Stimulated activated CD4-positive, alpha-beta T cell treated with anti-CD3 and anti-CD28 coated beads, Interleukin-4, amount 100 ng/mL, for 24 hours (primary cell): Measurements from ENCODE around the gene ITGB5.
"Not testable (repeated sequence)": the region's sequence is repeated elsewhere in the genome, so short reads cannot be mapped to it uniquely, and the experiment has no call there.

Experiments
- DNase-seq: peaks from one replicate; pipeline ENCODE4 v3.0.0-alpha.2; 2020

ITGB5 gene

GRCh38 chr3:124766113-124767095 is 120.8 kb downstream of the ITGB5 start:
- no peak for DNase-seq

DNA sequence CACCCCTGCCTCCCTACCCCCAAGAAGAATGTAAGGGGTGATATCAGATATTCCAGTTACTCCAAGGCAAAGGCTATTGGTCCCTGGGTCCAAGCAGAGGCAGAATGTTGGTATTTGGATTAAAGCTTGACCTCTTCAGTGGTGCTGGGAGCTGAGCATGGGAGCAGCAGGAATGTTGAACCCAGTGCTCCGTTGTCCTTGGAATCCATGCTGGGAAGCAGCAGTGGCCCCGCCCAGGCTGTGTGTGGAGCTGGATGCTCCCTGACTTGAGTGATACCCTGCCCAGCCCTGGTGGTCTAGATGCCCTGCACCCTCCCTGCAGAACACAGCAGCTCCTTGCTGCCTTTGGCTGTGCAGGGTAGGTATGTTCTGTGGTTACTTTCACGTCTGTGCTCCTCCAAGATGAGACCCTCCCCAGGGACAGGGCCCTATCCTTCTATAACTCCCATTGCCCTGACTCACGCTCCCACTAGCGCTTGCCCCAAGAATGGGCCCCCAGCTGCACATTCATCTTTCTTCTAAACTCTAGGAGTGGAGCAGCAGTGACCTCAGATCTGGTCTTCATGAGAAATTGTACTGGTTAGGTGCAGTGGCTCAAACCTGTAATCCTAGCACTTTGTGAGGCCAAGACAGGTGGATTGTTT is 121.8 kb downstream of the ITGB5 start:
- DNase-seq = no peak

GRCh38 chr3:124764746-124765145 is 122.4 kb downstream of the ITGB5 start:
- DNase-seq = no peak

GRCh38 chr3:124763644-124764358 is 123.4 kb downstream of the ITGB5 start:
- DNase-seq = no peak

- no peak for DNase-seq
Observed at GRCh38 chr3:124763206-124763605, 124.0 kb downstream of the ITGB5 start.

- DNase-seq = no peak
Observed at GRCh38 chr3:124762661-124763011, 124.5 kb downstream of the ITGB5 start.

DNA sequence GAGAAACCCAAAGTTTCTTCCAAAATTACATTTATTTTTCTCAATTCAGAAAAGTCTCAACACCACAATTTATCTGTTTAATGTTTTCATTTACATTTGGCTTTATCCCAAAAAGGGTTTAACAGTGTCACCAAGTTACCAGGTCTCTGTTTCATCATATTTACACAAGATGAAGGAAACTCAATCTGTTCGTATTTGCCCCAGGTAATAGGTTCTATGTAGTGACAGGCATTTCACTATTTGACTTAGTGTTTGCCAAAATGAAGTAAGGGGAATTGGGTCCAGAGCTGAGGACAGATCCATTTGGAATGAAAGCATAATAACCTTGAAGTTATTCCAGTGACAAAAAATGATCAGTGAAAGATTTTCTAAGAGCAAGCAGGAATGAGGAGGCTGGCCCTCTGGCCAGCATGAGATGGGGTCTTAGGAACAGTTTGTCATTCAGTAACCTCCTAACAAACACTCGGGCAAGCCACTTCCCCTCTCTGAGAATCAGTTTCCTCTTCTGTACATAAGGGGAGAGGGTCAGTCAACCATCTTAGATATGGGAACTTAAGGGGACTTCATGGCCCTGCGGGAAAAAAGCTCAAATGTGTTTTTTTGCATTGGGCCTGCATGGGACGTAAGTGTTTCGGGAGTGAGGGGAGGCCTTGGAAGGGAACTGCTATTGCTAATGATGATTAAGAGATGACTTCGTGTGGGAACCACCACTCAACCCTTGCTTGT is 125.1 kb downstream of the ITGB5 start:
- DNase-seq = no peak

DNA sequence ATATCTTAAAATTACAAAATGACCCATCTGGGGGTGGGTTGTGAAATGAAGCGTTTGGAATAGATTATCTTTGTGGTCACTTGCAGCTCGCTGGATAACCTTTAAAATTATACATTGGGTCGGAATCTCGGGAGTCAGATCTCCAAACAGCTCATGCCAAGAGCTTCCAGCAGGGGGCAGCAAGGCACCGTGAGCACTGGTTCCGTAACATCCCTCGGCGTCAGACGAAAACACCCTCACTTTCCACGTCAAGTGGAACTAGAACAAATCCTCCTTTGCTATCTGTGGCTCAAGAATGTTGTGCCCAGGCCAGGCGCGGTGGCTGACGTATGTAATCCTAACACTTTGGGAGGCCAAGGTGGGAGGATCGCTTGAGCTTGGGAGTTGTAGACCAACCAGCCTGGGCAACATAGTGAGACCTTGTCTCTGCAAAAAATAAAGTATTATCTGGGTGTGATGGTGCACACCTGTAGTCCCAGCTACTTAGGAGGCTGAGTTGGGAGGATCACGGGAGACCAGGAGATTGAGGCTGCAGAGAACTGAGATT is 125.8 kb downstream of the ITGB5 start:
- peak; percentile 80 for DNase-seq

DNA sequence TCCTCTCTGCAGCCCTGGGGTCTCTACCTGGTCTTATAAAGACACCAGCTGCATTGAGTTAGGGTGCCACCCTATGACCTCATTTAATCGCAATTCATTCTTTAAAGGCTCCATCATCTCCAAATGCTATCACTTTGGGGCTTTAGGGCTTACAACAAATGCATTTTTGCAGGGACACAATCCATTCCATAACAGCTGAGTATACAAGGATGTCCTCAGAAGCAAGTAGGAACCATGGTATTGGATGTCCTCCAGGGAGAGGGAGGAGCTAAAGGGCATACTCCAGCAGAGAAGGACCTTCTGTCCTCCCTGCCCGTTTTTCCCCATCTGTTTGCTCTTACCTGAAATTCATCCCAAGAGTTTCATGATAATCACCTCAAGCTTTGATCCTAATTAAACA is 126.6 kb downstream of the ITGB5 start:
- DNase-seq = no peak

GRCh38 chr3:124759666-124760401 is 127.3 kb downstream of the ITGB5 start:
- DNase-seq = no peak

DNA sequence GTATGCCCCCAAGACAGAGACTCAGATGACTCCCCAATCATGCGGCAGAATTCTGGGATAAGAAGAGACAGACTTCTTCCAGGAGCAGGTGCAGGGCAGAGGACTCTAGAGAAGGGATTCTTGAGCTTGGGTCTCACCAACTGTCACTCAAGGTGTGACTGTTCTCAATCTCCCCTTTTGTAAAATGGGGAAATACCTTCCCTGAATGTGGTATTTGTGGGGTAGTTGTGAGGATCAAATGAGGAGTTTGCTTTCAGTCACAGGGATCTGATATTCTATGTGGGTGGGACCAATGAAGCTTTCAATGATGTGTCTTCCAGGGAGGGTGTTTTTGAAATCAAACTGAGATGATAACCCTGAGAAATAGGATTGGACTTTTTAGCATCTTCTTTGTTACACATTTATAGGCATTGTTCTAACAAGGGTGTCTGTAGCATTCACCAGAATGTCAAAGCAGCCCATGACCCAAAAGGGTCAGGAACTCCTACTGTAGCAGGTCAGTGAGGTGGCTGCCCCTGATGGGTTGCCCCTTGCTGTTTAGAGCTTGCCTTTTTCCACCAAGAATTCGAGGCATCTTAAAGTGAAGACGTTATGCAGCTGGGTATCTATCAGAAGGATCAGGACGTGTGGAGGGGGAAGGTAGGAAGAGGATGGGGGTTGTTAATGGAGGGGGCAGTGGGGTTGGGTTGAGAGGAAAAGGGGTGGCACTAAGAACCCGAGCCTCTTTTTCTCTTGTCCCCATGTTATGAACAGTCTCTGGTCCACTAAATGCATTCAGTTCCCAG is 128.1 kb downstream of the ITGB5 start:
- no peak for DNase-seq

GRCh38 chr3:124757926-124758325 is 129.2 kb downstream of the ITGB5 start:
- DNase-seq = not testable (repeated sequence)

GRCh38 chr3:124752051-124752450 is 135.1 kb downstream of the ITGB5 start:
- DNase-seq = no peak

GRCh38 chr3:124751501-124751900 is 135.7 kb downstream of the ITGB5 start:
- DNase-seq = no peak

DNA sequence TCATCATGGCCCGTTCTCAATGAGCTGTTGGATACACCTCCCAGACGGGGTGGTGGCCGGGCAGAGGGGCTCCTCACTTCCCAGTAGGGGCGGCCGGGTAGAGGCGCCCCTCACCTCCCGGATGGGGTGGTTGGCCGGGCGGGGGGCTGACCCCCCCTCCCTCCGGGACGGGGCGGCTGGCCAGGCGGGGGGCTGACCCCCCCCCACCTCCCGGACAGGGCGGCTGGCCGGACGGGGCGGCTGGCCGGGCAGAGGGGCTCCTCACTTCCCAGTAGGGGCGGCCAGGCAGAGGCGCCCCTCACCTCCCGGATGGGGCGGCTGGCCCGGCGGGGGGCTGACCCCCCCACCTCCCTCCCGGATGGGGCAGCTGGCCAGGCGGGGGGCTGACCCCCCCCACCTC is 137.3 kb downstream of the ITGB5 start:
- DNase-seq = not testable (repeated sequence)

- DNase-seq = no peak
Observed at GRCh38 chr3:124748560-124749198, 138.5 kb downstream of the ITGB5 start.

DNA sequence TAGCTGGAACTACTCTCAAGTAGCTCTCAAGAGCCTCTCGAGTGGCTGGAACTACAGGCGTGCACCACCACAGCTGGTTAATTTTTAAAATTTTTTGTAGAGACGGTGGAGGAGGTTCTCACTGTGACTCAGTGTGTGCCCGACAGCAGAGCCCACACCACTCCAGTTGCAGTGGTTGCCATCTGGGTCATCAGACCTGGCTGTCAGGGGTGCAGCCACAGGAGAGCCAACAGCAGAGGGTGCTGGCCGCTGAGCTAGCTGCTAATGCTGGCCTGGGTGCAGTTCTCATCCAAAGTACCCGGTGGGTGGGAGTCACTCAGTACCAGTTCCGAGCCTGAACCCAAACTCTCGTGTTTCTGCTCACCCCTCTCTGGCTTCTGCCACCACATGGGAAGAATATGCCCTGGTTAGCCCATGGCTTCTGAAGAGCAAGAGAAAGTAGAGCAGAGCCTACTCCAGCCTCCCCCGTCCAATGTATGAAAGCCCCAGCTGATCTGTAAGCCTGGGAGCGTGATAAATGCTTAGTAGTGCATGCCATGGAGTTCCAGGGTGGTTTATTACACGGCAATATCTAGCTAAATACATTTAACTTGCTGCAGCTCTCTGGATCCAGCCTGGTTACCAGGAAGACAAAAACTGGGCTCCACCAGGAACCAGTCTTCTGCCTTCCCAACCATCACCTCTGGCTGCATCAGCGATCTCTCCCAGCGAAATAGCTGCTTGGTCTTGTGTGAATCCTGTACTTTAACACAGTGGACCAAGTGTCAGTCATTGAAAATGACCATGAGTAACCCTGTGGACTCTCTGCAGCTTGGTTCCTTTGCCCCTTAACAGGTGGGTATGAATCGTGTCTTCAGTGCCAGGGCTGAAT is 139.8 kb downstream of the ITGB5 start:
- DNase-seq = no peak

GRCh38 chr3:124745756-124746155 is 141.4 kb downstream of the ITGB5 start:
- DNase-seq = no peak

DNA sequence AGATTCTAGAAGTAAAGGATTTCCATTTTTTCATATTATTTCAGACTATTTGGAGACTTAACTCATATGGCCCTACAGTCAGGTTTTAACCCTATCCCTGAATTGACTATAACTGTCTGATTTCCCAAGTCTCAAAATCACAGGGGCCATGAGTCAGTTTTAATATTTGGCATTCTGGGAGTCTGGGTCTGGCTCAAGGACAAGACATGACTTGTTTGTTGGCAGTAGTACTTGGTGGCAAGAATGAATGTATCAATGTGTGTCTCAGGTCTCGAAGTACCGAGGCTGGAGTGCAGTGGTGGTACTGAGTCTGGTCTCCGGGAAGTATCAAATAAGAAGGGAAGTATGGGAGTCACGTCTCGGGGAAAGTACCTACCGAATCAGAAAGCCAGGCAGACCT is 146.1 kb downstream of the ITGB5 start:
- DNase-seq = no peak
